BLaER1 treated with 17β-estradiol and CSF1 and Interleukin-3, amounts not matched to agents 10 nM and 100 nM (cell line): ENCODE data around the gene TRIM40.
"Not testable (repeated sequence)": the region's sequence is repeated elsewhere in the genome, so short reads cannot be mapped to it uniquely, and the experiment has no call there.

ENCODE experiments used
- H3K27ac ChIP-seq, 11 experiments: shearing (Covaris generic); formaldehyde crosslinking; 2 replicates each; pipeline ENCODE4 v1.8.1; 2022
- H3K27me3 ChIP-seq, 11 experiments: shearing (Covaris generic); formaldehyde crosslinking; 2 replicates each; pipeline ENCODE4 v1.8.1; 2022
- H3K36me3 ChIP-seq, 11 experiments: shearing (Covaris generic); formaldehyde crosslinking; 2 replicates each; pipeline ENCODE4 v1.8.1; 2022
- H3K4me1 ChIP-seq, 10 experiments: shearing (Covaris generic); formaldehyde crosslinking; 2 replicates each; pipeline ENCODE4 v1.8.1; 2022
- H3K4me2 ChIP-seq, 11 experiments: shearing (Covaris generic); formaldehyde crosslinking; 2 replicates each; pipeline ENCODE4 v1.8.1; 2022
- H3K4me3 ChIP-seq, 10 experiments: shearing (Covaris generic); formaldehyde crosslinking; 2 replicates each; pipeline ENCODE4 v1.8.1; 2022
- H3K9ac ChIP-seq, 11 experiments: shearing (Covaris generic); formaldehyde crosslinking; 2 replicates each; pipeline ENCODE4 v1.8.1; 2022
- H3K9me3 ChIP-seq, 11 experiments: shearing (Covaris generic); formaldehyde crosslinking; replicated peaks in 1 of 11; 2 replicates each; pipeline ENCODE4 v1.8.1; 2022
- H4K20me1 ChIP-seq, 11 experiments: shearing (Covaris generic); formaldehyde crosslinking; 2 replicates each; pipeline ENCODE4 v1.8.1; 2022
- Cebpa-rat ChIP-seq, 11 experiments: shearing (Covaris generic); IDR thresholded peaks; 2 replicates each; pipeline ENCODE4 v1.8.1; 2022

TRIM40 gene

DNA sequence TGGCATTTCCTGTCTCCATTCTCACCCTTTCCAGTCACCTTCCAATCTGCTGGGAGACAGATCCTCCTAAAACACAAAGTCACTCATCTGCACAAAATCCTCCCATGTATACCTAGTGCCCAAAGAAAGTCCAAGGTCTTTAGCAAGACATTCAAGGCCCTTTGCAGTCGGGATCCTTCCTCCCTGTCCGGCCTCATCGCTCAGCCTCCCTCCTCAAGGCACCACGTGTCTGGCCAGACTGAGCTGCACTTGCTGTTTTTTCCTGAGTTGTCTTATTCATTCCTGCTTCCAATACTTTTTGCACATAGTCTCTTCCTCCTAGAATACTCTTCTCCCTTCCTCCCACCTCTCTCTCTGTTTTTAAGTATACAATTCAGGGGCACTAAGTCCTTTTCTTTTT is 28.8 kb downstream of the TRIM40 start:
- H3K9ac ChIP-seq, result no peak overlapping the region
- H3K4me1 ChIP-seq, result peaks cover 0 to 10% (median 8%) of the 10 kb centered on the region in 10 experiments; a peak in 15 of 20 replicates
- H3K27ac ChIP-seq, result no peak overlapping the region
- no peaks in the 10 kb centered on the region for H3K9me3 ChIP-seq
- no peaks in the 10 kb centered on the region for H3K36me3 ChIP-seq
- no peaks in the 10 kb centered on the region for H3K27me3 ChIP-seq
- H3K4me3 ChIP-seq, result no peak overlapping the region
- no peak for TF ChIP-seq Cebpa-rat (IDR thresholded peaks at IDR 0.05)
- H4K20me1 ChIP-seq, result no peaks in the 10 kb centered on the region
- no peak overlapping the region for H3K4me2 ChIP-seq

GRCh38 chr6:30165238-30165637 is 29.3 kb downstream of the TRIM40 start:
- not testable (repeated sequence) for H3K9ac ChIP-seq, H3K36me3 ChIP-seq, H3K9me3 ChIP-seq, H3K27ac ChIP-seq, H3K27me3 ChIP-seq, H3K4me2 ChIP-seq, H3K4me3 ChIP-seq, H4K20me1 ChIP-seq
- peaks cover 0 to 10% (median 8%) of the 10 kb centered on the region in 10 experiments; a peak in 15 of 20 replicates for H3K4me1 ChIP-seq

DNA sequence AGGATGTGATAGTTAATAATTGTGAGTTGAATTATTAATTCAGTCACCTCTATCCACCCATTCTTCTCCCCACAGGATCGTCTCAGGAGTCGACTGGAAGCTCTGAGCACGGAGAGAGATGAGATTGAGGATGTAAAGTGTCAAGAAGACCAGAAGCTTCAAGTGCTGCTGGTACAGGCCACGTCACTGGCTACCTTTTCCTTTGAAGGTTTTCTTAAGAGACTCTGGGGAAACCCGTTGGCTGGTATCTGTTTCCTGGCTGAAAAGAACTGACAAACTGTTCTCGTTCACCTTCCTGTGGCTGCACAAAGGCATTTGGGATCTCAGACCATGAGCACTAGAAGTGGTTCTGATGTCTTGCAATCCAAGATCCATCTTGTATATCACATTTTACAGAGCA is 31.2 kb downstream of the TRIM40 start:
- Histone ChIP-seq H3K36me3 (no peaks in the 10 kb centered on the region), H4K20me1 (no peaks in the 10 kb centered on the region; a peak in 1 of 22 replicates), H3K9me3 (no peaks in the 10 kb centered on the region), H3K4me3 (no peak overlapping the region), H3K27ac (no peak overlapping the region), H3K9ac (no peak overlapping the region), H3K4me2 (no peak overlapping the region), H3K27me3 (peaks cover 9 to 18% (median 17%) of the 10 kb centered on the region in 11 experiments), H3K4me1 (peaks cover 0 to 10% (median 8%) of the 10 kb centered on the region in 10 experiments; a peak in 15 of 20 replicates)
- TF ChIP-seq Cebpa-rat (IDR thresholded peaks at IDR 0.05), result no peak

DNA sequence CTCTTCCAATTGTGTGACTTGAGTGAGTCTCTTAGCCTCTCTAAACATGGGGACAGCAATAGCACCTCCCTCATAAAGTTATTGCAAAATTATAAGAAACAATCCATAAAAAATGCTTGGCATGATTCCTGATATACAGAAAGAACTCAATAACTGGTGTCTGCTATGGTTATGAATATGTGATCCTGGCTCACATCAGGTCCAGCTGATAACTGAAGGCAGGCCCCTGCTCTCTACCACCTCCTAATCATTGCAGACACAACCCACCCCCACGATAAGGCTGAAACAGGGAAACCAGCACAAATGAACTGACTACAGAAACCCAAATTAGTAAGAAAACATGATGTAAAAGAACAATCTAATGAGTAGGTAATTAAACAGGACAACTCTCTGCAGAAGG is 32.8 kb downstream of the TRIM40 start:
- Histone ChIP-seq H3K27me3 (peaks cover 12 to 26% (median 21%) of the 10 kb centered on the region in 11 experiments), H3K9me3 (no peaks in the 10 kb centered on the region), H3K36me3 (no peaks in the 10 kb centered on the region), H4K20me1 (no peaks in the 10 kb centered on the region; a peak in 1 of 22 replicates), H3K4me1 (peaks cover 0 to under 1% (median 0%) of the 10 kb centered on the region in 10 experiments; a peak in 1 of 20 replicates), H3K4me2 (no peak overlapping the region), H3K27ac (no peak overlapping the region), H3K9ac (no peak overlapping the region), H3K4me3 (no peak overlapping the region)
- TF ChIP-seq Cebpa-rat (IDR thresholded peaks at IDR 0.05), result no peak

GRCh38 chr6:30169658-30170614 is 34.0 kb downstream of the TRIM40 start:
- Histone ChIP-seq H3K27ac (no peak overlapping the region), H3K9ac (no peak overlapping the region), H4K20me1 (no peaks in the 10 kb centered on the region; a peak in 1 of 22 replicates), H3K9me3 (no peaks in the 10 kb centered on the region), H3K36me3 (no peaks in the 10 kb centered on the region), H3K4me1 (no peaks in the 10 kb centered on the region), H3K4me3 (no peak overlapping the region), H3K4me2 (no peak overlapping the region), H3K27me3 (peaks cover 12 to 26% (median 21%) of the 10 kb centered on the region in 11 experiments)
- TF ChIP-seq Cebpa-rat (IDR thresholded peaks at IDR 0.05), result no peak

GRCh38 chr6:30171677-30172471 is 35.9 kb downstream of the TRIM40 start:
- no peaks in the 10 kb centered on the region for H3K4me1 ChIP-seq
- H3K4me3 ChIP-seq, result no peak overlapping the region
- H3K9me3 ChIP-seq, result no peaks in the 10 kb centered on the region
- H3K27ac ChIP-seq, result no peak overlapping the region
- H3K36me3 ChIP-seq, result no peaks in the 10 kb centered on the region
- no peaks in the 10 kb centered on the region; a peak in 1 of 22 replicates for H4K20me1 ChIP-seq
- H3K9ac ChIP-seq, result no peak overlapping the region
- peaks cover 12 to 26% (median 21%) of the 10 kb centered on the region in 11 experiments for H3K27me3 ChIP-seq
- no peak for TF ChIP-seq Cebpa-rat (IDR thresholded peaks at IDR 0.05)
- H3K4me2 ChIP-seq, result peak overlapping the region in 5 of 11 experiments; percentile 10 to 29 (median 18); a peak in 4 of 22 replicates

GRCh38 chr6:30172681-30173080 is 36.7 kb downstream of the TRIM40 start:
- Histone ChIP-seq H3K27ac (no peak overlapping the region), H3K36me3 (no peaks in the 10 kb centered on the region), H3K4me3 (no peak overlapping the region), H3K4me1 (no peaks in the 10 kb centered on the region), H4K20me1 (no peaks in the 10 kb centered on the region; a peak in 1 of 22 replicates), H3K4me2 (no peak overlapping the region), H3K9ac (no peak overlapping the region), H3K9me3 (no peaks in the 10 kb centered on the region), H3K27me3 (peaks cover 12 to 26% (median 21%) of the 10 kb centered on the region in 11 experiments)
- TF ChIP-seq Cebpa-rat (IDR thresholded peaks at IDR 0.05), result no peak

- Histone ChIP-seq H3K4me1 (no peaks in the 10 kb centered on the region), H4K20me1 (no peaks in the 10 kb centered on the region), H3K27me3 (peaks cover 12 to 22% (median 18%) of the 10 kb centered on the region in 11 experiments), H3K4me2 (no peak overlapping the region), H3K9ac (no peak overlapping the region), H3K36me3 (0 out of 22 replicates have a peak, but pooled peaks cover 0 to 5% (median 0%) of the 10 kb centered on the region in 11 experiments), H3K9me3 (peaks cover 14 to 19% (median 16%) of the 10 kb centered on the region in 11 experiments), H3K4me3 (no peak overlapping the region), H3K27ac (no peak overlapping the region)
- no peak for TF ChIP-seq Cebpa-rat (IDR thresholded peaks at IDR 0.05)
These were observed 39.8 kb downstream of the TRIM40 start for GRCh38 chr6:30175765-30176164.

DNA sequence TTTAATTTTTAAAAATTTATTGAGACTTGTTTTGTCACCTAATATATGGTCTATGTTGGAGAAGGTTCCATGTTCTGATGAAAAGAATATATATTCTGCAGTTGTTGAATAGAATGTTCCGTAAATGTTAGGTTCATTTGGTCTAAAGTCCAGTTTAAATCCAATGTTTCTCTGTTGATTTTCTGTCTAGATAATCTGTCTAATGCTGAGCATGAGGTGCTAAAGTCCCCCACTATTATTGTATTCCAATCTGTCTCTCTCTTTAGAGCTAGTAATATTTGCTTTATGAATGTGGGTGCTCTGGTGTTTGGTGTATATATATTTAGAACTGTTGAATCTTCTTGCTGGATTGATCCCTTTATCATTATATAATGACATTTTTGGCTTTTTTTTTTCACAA is 42.9 kb downstream of the TRIM40 start:
- Histone ChIP-seq H3K9ac (no peak overlapping the region), H3K4me2 (no peak overlapping the region), H4K20me1 (no peaks in the 10 kb centered on the region), H3K9me3 (peaks cover 25 to 32% (median 29%) of the 10 kb centered on the region in 11 experiments), H3K4me1 (no peaks in the 10 kb centered on the region), H3K27ac (no peak overlapping the region), H3K27me3 (no peaks in the 10 kb centered on the region), H3K4me3 (no peak overlapping the region), H3K36me3 (peaks cover 0 to 7% (median under 1%) of the 10 kb centered on the region in 11 experiments; a peak in 9 of 22 replicates)
- TF ChIP-seq Cebpa-rat (IDR thresholded peaks at IDR 0.05), result no peak
